Gastroesophageal sphincter (tissue), 4 donors: ENCODE measurements around the gene CBFA2T2. TPM values are rescaled to one million over a fixed set of nuclear protein-coding genes. Genes with fewer than 3 reads are reported as not detected.

ENCODE experiments used
- ATAC-seq: fragments of 150-250 bp; one replicate; pipeline ENCODE4 v1.9.1; 2016; ENCODE audit warnings: mild to moderate bottlenecking, moderate library complexity
- H3K27ac ChIP-seq, 4 donors: fragments of 200-600 bp; sonication (generic) in 3 of 4; 1 replicate in 3 of 4; 2 replicates in 1 of 4; pipeline ENCODE4 v1.5.1; 2016 to 2019
- H3K27me3 ChIP-seq: fragments of 200-600 bp; sonication (generic); one replicate; pipeline ENCODE4 v1.5.1; 2019
- H3K36me3 ChIP-seq, 2 donors: fragments of 200-600 bp; sonication (generic); one replicate each; pipeline ENCODE4 v1.5.1; 2019; ENCODE audit warnings: control low read depth in 1 of 2
- H3K4me1 ChIP-seq, 3 donors: fragments of 200-600 bp; sonication (generic); 1 replicate in 2 of 3; 2 replicates in 1 of 3; pipeline ENCODE4 v1.5.1; 2016 to 2019; ENCODE audit warnings: control low read depth in 2 of 3
- H3K4me3 ChIP-seq, 2 donors: fragments of 200-600 bp; sonication (generic); one replicate each; pipeline ENCODE4 v1.5.1; 2019; ENCODE audit warnings: mild to moderate bottlenecking in 1 of 2, moderate library complexity in 1 of 2
- H3K9me3 ChIP-seq, 3 donors: fragments of 200-600 bp; sonication (generic); one replicate each; pipeline ENCODE4 v1.5.1; 2017 to 2019; ENCODE audit warnings: control low read depth in 2 of 3
- CTCF ChIP-seq, 4 experiments: fragments of 200-600 bp in 2 of 4; fragments of 450-650 bp in 2 of 4; sonication (generic) in 1 of 4; IDR thresholded peaks; one replicate each; pipeline ENCODE4 v1.5.1; 2017 to 2019; ENCODE audit warnings: antibody characterized with exemption in 4 of 4, mild to moderate bottlenecking in 2 of 4, moderate library complexity in 2 of 4
- EP300 ChIP-seq: sonication (generic); formaldehyde crosslinking; IDR thresholded peaks from one replicate; pipeline ENCODE4 v1.6.1; 2017; ENCODE audit warnings: antibody characterized with exemption, mild to moderate bottlenecking
- POLR2A ChIP-seq, 2 donors: fragments of 450-650 bp; IDR thresholded peaks; one replicate each; pipeline ENCODE4 v1.6.1; 2017; ENCODE audit warnings: antibody characterized with exemption in 2 of 2, mild to moderate bottlenecking in 2 of 2, moderate library complexity in 1 of 2
- POLR2AphosphoS5 ChIP-seq: sonication (generic); formaldehyde crosslinking; IDR thresholded peaks from one replicate; pipeline ENCODE4 v1.6.1; 2017; ENCODE audit warnings: antibody characterized with exemption
- WGBS, 2 donors: methylation state at CpG; one replicate each; pipeline ENCODE4 v1.1.5; 2018; ENCODE audit warnings: low coverage in 1 of 2; 5-methylcytosine and 5-hydroxymethylcytosine counted together
- total RNA-seq, 4 donors: library from RNA; depleted of rRNA; stranded (reverse); fragments of >200 nt; gene quantifications; one replicate each; pipeline ENCODE4 v1.1.0, GENCODE V29; 2016

The CBFA2T2 gene
- total RNA-seq, 4 donors from 2014 or later = 11.1 to 17.4 (median 14.2) TPM

- Histone ChIP-seq H3K27me3 (no peaks in the 10 kb centered on the region), H3K36me3 (peaks cover 0 to 49% of the 10 kb centered on the region in 2 donors), H3K4me1 (peaks cover 0 to 26% (median 4%) of the 10 kb centered on the region in 3 donors), H3K4me3 (no peak overlapping the region), H3K27ac (no peak overlapping the region), H3K9me3 (no peaks in the 10 kb centered on the region)
- WGBS, 2 donors = no CpG with 5 or more reads among the region's 21 CpGs
- ATAC-seq = no peak
- TF ChIP-seq CTCF (IDR thresholded peaks at IDR 0.05) = no peak
- TF ChIP-seq POLR2AphosphoS5 = no peak
- no peak for TF ChIP-seq EP300
- no peak for TF ChIP-seq POLR2A (IDR thresholded peaks at IDR 0.05)
These were observed 170.3 kb downstream of the CBFA2T2 start for GRCh38 chr20:33660035-33660684.

- Histone ChIP-seq H3K27me3 (no peaks in the 10 kb centered on the region), H3K4me1 (peaks cover 0 to 29% (median 5%) of the 10 kb centered on the region in 3 donors), H3K27ac (no peak overlapping the region), H3K36me3 (peaks cover 0 to 49% of the 10 kb centered on the region in 2 donors), H3K9me3 (no peaks in the 10 kb centered on the region), H3K4me3 (no peak overlapping the region)
- no peak for TF ChIP-seq POLR2AphosphoS5
- TF ChIP-seq EP300 = no peak
- no peak for TF ChIP-seq POLR2A (IDR thresholded peaks at IDR 0.05)
- TF ChIP-seq CTCF (IDR thresholded peaks at IDR 0.05) = no peak
- no peak for ATAC-seq
- WGBS, 2 donors = 86 to 89% methylated on average over 3 to 4 of the region's 7 CpGs
These were observed 170.8 kb downstream of the CBFA2T2 start for GRCh38 chr20:33660685-33661058.

GRCh38 chr20:33662172-33662571, 172.3 kb downstream of the CBFA2T2 start, which contains the start of gene C20orf144:
Gene C20orf144, plus strand, starts transcription at chr20:33662327. Its CDS starts 19 bp downstream, at chr20:33662346.
- H3K4me3 ChIP-seq = peak within 1 kb of the TSS; percentile 43 to 62
- peak within 1 kb of the TSS; percentile 9 to 93 (median 90) for H3K27ac ChIP-seq
- no peaks in the 10 kb centered on the region for H3K9me3 ChIP-seq
- no peaks in the 10 kb centered on the region for H3K27me3 ChIP-seq
- peaks cover 0 to 38% of the 10 kb centered on the region in 2 donors for H3K36me3 ChIP-seq
- TF ChIP-seq CTCF (IDR thresholded peaks at IDR 0.05) (no peak), EP300 (no peak), POLR2AphosphoS5 (no peak), POLR2A (IDR thresholded peaks at IDR 0.05) (no peak)
- ATAC-seq = no peak
- H3K4me1 ChIP-seq = peaks cover 0 to 44% (median 13%) of the 10 kb centered on the region in 3 donors
- 86 to 100% methylated on average over 1 to 8 of the region's 10 CpGs for WGBS, 2 donors

GRCh38 chr20:33663161-33664084, 173.5 kb downstream of the CBFA2T2 start:
- H3K27me3 ChIP-seq = no peaks in the 10 kb centered on the region
- WGBS, 2 donors = 0% methylated on average over 1 of the region's 84 CpGs; no CpG with 5 or more reads in 1 of the 2 donors
- no peak for TF ChIP-seq POLR2AphosphoS5
- TF ChIP-seq POLR2A (IDR thresholded peaks at IDR 0.05) = peak; percentile 69 to 80
- no peak for TF ChIP-seq EP300
- TF ChIP-seq CTCF (IDR thresholded peaks at IDR 0.05) = peak in 2 of 4 experiments; percentile 21 to 27
- peak overlapping the region; percentile 41 to 93 (median 90) for H3K27ac ChIP-seq
- no peaks in the 10 kb centered on the region for H3K9me3 ChIP-seq
- peak; percentile 58 for ATAC-seq
- H3K4me1 ChIP-seq = peaks cover 0 to 57% (median 17%) of the 10 kb centered on the region in 3 donors
- peaks cover 0 to 28% of the 10 kb centered on the region in 2 donors for H3K36me3 ChIP-seq
- H3K4me3 ChIP-seq = peak overlapping the region; percentile 43 to 62
